ENCODE results near the gene SOWAHC.

Gene SOWAHC

GRCh38 chr2:109646961-109647360 lies 32.8 kb downstream of the SOWAHC start:
- DNase-seq, result no peak

- DNase-seq, result no peak
Observed at GRCh38 chr2:109647636-109648035, 33.5 kb downstream of the SOWAHC start.

GRCh38 chr2:109648041-109648527 lies 33.9 kb downstream of the SOWAHC start:
- no peak for DNase-seq

GRCh38 chr2:109649736-109650695 lies 35.9 kb downstream of the SOWAHC start:
- no peak for DNase-seq

GRCh38 chr2:109654326-109655050 lies 40.3 kb downstream of the SOWAHC start:
- DNase-seq, result no peak

GRCh38 chr2:109655287-109655686 lies 41.1 kb downstream of the SOWAHC start:
- no peak for DNase-seq

- no peak for DNase-seq
Observed at GRCh38 chr2:109659396-109660045, 45.4 kb downstream of the SOWAHC start.

GRCh38 chr2:109660046-109660860 lies 46.1 kb downstream of the SOWAHC start:
- no peak for DNase-seq

- DNase-seq, result no peak
Observed at GRCh38 chr2:109662889-109663288, 48.7 kb downstream of the SOWAHC start.

- DNase-seq, result no peak
Observed at GRCh38 chr2:109663721-109664120, 49.6 kb downstream of the SOWAHC start.

GRCh38 chr2:109666466-109666865 lies 52.3 kb downstream of the SOWAHC start:
- no peak for DNase-seq
